Measurements from ENCODE around the gene MYO18B.

Gene MYO18B

GRCh38 chr22:25714739-25715138, 27.2 kb upstream of the MYO18B start:
- DNase-seq, result no peak

- no peak for DNase-seq
Observed at GRCh38 chr22:25716637-25717036, 25.4 kb upstream of the MYO18B start.

GRCh38 chr22:25718135-25718840, 23.7 kb upstream of the MYO18B start:
- no peak for DNase-seq

- DNase-seq, result no peak
Observed at GRCh38 chr22:25722223-25722622, 19.8 kb upstream of the MYO18B start.

GRCh38 chr22:25722626-25723025, 19.4 kb upstream of the MYO18B start:
- DNase-seq, result no peak

- DNase-seq, result no peak
Observed at GRCh38 chr22:25726241-25726640, 15.7 kb upstream of the MYO18B start.

GRCh38 chr22:25728071-25728470, 13.9 kb upstream of the MYO18B start:
- DNase-seq, result no peak

- DNase-seq, result peak; percentile 8
Observed at GRCh38 chr22:25729016-25729995, 12.7 kb upstream of the MYO18B start.

GRCh38 chr22:25735650-25736049, 6.3 kb upstream of the MYO18B start:
- DNase-seq, result no peak

- no peak for DNase-seq
Observed at GRCh38 chr22:25736378-25737011, 5.5 kb upstream of the MYO18B start.

- DNase-seq, result no peak
Observed at GRCh38 chr22:25739659-25740344, 2.2 kb upstream of the MYO18B start.

- DNase-seq, result no peak
Observed at GRCh38 chr22:25742918-25743708, 1.1 kb downstream of the MYO18B start.

GRCh38 chr22:25744694-25745093, 2.7 kb downstream of the MYO18B start:
- no peak for DNase-seq

GRCh38 chr22:25745341-25746011, 3.5 kb downstream of the MYO18B start:
- peak; percentile 22 for DNase-seq

GRCh38 chr22:25746012-25746373, 4.0 kb downstream of the MYO18B start:
- no peak for DNase-seq

- peak; percentile 90 for DNase-seq
Observed at GRCh38 chr22:25747245-25747944, 5.4 kb downstream of the MYO18B start.

- peak; percentile 81 for DNase-seq
Observed at GRCh38 chr22:25748140-25748539, 6.2 kb downstream of the MYO18B start.

GRCh38 chr22:25748704-25749103, 6.7 kb downstream of the MYO18B start:
- DNase-seq, result no peak

GRCh38 chr22:25749420-25750169, 7.6 kb downstream of the MYO18B start:
- DNase-seq, result no peak

GRCh38 chr22:25750569-25751173, 8.7 kb downstream of the MYO18B start:
- peak; percentile 52 for DNase-seq
